Immature natural killer cell (primary cell): ENCODE data around the gene PCDHA6. TPM values are rescaled to one million over a fixed set of nuclear protein-coding genes. Genes with fewer than 3 reads are reported as not detected.
"Not testable (repeated sequence)": the region's sequence is repeated elsewhere in the genome, so short reads cannot be mapped to it uniquely, and the experiment has no call there.

Source experiments
- DNase-seq, 3 donors: peaks; one replicate each; pipeline ENCODE4 v3.0.0; 2022; ENCODE audit warnings: mixed read lengths in 1 of 3
- H3K27ac Mint-ChIP-seq, 6 donors: one replicate each; pipeline ENCODE4 v1.8.0; 2020; ENCODE audit warnings: mixed read lengths in 6 of 6, mild to moderate bottlenecking in 5 of 6, inconsistent platforms in 4 of 6, moderate library complexity in 3 of 6
- H3K27me3 Mint-ChIP-seq, 3 donors: one replicate each; pipeline ENCODE4 v1.8.0; 2020 to 2021; ENCODE audit warnings: low read depth in 3 of 3, mild to moderate bottlenecking in 3 of 3, mixed read lengths in 3 of 3, moderate library complexity in 3 of 3, inconsistent platforms in 1 of 3
- H3K36me3 Mint-ChIP-seq, 3 donors: one replicate each; pipeline ENCODE4 v1.8.0; 2020; ENCODE audit warnings: mixed read lengths in 3 of 3, inconsistent platforms in 2 of 3, mild to moderate bottlenecking in 2 of 3
- H3K4me1 Mint-ChIP-seq, 2 donors: one replicate each; pipeline ENCODE4 v1.8.0; 2020; ENCODE audit warnings: inconsistent platforms in 2 of 2, mild to moderate bottlenecking in 2 of 2, mixed read lengths in 2 of 2, moderate library complexity in 1 of 2
- H3K4me3 Mint-ChIP-seq, 5 donors: one replicate each; pipeline ENCODE4 v1.8.0; 2020; ENCODE audit warnings: mild to moderate bottlenecking in 5 of 5, mixed read lengths in 5 of 5, inconsistent platforms in 3 of 5, moderate library complexity in 3 of 5
- H3K9me3 Mint-ChIP-seq, 6 donors: one replicate each; pipeline ENCODE4 v1.8.0; 2020; ENCODE audit warnings: mild to moderate bottlenecking in 6 of 6, mixed read lengths in 6 of 6, inconsistent platforms in 4 of 6, moderate library complexity in 3 of 6
- polyA plus RNA-seq, 3 donors: library from polyadenylated mRNA; unstranded; fragments of 300-500 nt; fragmentation: Illumina TruSeq; gene quantifications; one replicate each; pipeline ENCODE4 v1.2.3, GENCODE V29; 2021

PCDHA6 gene
- polyA plus RNA-seq, 3 donors from 2014 or later: not detected

DNA sequence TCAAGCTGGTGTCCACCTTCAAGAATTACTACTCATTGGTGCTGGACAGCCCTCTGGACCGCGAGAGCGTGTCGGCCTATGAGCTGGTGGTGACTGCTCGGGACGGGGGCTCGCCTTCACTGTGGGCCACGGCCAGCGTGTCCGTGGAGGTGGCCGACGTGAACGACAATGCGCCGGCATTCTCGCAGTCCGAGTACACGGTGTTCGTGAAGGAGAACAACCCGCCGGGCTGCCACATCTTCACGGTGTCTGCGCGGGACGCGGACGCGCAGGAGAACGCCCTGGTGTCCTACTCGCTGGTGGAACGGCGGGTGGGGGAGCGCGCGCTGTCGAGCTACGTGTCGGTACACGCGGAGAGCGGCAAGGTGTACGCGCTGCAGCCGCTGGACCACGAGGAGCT, 25.4 kb upstream of the PCDHA6 start:
- H3K4me3 Mint-ChIP-seq, H3K27ac Mint-ChIP-seq, H3K36me3 Mint-ChIP-seq, DNase-seq, H3K4me1 Mint-ChIP-seq: not testable (repeated sequence)
- Mint-ChIP-seq H3K27me3 (peaks cover 6 to 31% (median 20%) of the 10 kb centered on the region in 3 donors), H3K9me3 (peaks cover 9 to 50% (median 30%) of the 10 kb centered on the region in 6 donors)

DNA sequence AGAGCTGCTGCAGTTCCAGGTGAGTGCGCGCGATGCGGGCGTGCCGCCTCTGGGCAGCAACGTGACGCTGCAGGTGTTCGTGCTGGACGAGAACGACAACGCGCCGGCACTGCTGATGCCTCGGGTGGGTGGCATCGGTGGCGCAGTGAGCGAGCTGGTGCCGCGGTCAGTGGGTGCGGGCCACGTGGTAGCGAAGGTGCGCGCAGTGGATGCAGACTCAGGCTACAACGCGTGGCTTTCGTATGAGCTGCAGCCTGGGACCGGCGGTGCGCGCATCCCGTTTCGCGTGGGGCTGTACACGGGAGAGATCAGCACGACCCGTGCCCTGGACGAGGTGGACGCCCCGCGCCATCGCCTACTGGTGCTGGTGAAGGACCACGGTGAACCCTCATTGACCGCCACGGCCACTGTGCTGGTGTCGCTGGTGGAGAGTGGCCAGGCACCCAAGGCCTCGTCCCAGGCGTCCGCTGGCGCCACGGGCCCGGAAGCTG, 24.9 kb upstream of the PCDHA6 start:
- Mint-ChIP-seq H3K4me3 (no peak overlapping the region), H3K9me3 (peaks cover 10 to 52% (median 32%) of the 10 kb centered on the region in 6 donors), H3K36me3 (peaks cover 4 to 5% (median 5%) of the 10 kb centered on the region in 3 donors), H3K27me3 (peaks cover 6 to 31% (median 20%) of the 10 kb centered on the region in 3 donors), H3K4me1 (no peaks in the 10 kb centered on the region), H3K27ac (no peak overlapping the region)
- DNase-seq: no peak

GRCh38 chr5:140806834-140807775, 20.7 kb upstream of the PCDHA6 start, which contains the start of gene PCDHA4:
Gene PCDHA4 (plus strand): TSS chr5:140807068.
- Mint-ChIP-seq H3K36me3 (peaks cover 4 to 5% (median 5%) of the 10 kb centered on the region in 3 donors), H3K4me3 (peak within 1 kb of the TSS in 1 of 5 donors; percentile 27), H3K27me3 (peaks cover 6 to 18% (median 18%) of the 10 kb centered on the region in 3 donors), H3K27ac (no peak within 1 kb of the TSS), H3K4me1 (no peaks in the 10 kb centered on the region), H3K9me3 (peaks cover 12 to 40% (median 24%) of the 10 kb centered on the region in 6 donors)
- no peak for DNase-seq

GRCh38 chr5:140808241-140808888, 19.4 kb upstream of the PCDHA6 start:
- peaks cover 4 to 20% (median 18%) of the 10 kb centered on the region in 3 donors for H3K27me3 Mint-ChIP-seq
- not testable (repeated sequence) for H3K4me3 Mint-ChIP-seq, H3K36me3 Mint-ChIP-seq, H3K27ac Mint-ChIP-seq, DNase-seq, H3K4me1 Mint-ChIP-seq
- peaks cover 16 to 49% (median 25%) of the 10 kb centered on the region in 6 donors for H3K9me3 Mint-ChIP-seq

GRCh38 chr5:140808889-140809291, 18.9 kb upstream of the PCDHA6 start:
- Mint-ChIP-seq H3K36me3 (peaks cover 0 to 5% (median 4%) of the 10 kb centered on the region in 3 donors), H3K9me3 (peaks cover 12 to 45% (median 21%) of the 10 kb centered on the region in 6 donors), H3K27ac (no peak overlapping the region), H3K4me3 (no peak overlapping the region), H3K27me3 (peaks cover 2 to 21% (median 13%) of the 10 kb centered on the region in 3 donors), H3K4me1 (no peaks in the 10 kb centered on the region)
- DNase-seq: no peak

GRCh38 chr5:140821375-140822280, 6.1 kb upstream of the PCDHA6 start, which contains the start of gene PCDHA5:
Gene PCDHA5 (plus strand): TSS chr5:140821613.
- no peak for DNase-seq
- peaks cover 4 to 28% (median 9%) of the 10 kb centered on the region in 6 donors for H3K9me3 Mint-ChIP-seq
- H3K4me1 Mint-ChIP-seq: no peaks in the 10 kb centered on the region
- no peak within 1 kb of the TSS for H3K27ac Mint-ChIP-seq
- peaks cover 2 to 10% (median 8%) of the 10 kb centered on the region in 3 donors for H3K27me3 Mint-ChIP-seq
- no peak within 1 kb of the TSS for H3K4me3 Mint-ChIP-seq
- H3K36me3 Mint-ChIP-seq: no peaks in the 10 kb centered on the region

GRCh38 chr5:140822281-140822629, 5.5 kb upstream of the PCDHA6 start:
- no peak overlapping the region for H3K27ac Mint-ChIP-seq
- no peaks in the 10 kb centered on the region for H3K36me3 Mint-ChIP-seq
- H3K4me3 Mint-ChIP-seq: no peak overlapping the region
- peaks cover 4 to 32% (median 12%) of the 10 kb centered on the region in 6 donors for H3K9me3 Mint-ChIP-seq
- H3K27me3 Mint-ChIP-seq: peaks cover 2 to 13% (median 13%) of the 10 kb centered on the region in 3 donors
- no peaks in the 10 kb centered on the region for H3K4me1 Mint-ChIP-seq
- no peak for DNase-seq

GRCh38 chr5:140822969-140823368, 4.8 kb upstream of the PCDHA6 start:
- not testable (repeated sequence) for DNase-seq, H3K27ac Mint-ChIP-seq, H3K36me3 Mint-ChIP-seq, H3K4me1 Mint-ChIP-seq, H3K4me3 Mint-ChIP-seq
- Mint-ChIP-seq H3K9me3 (peaks cover 3 to 39% (median 18%) of the 10 kb centered on the region in 6 donors), H3K27me3 (peaks cover 7 to 15% (median 14%) of the 10 kb centered on the region in 3 donors)

- Mint-ChIP-seq H3K4me3 (no peak overlapping the region), H3K4me1 (no peaks in the 10 kb centered on the region), H3K9me3 (peaks cover 2 to 44% (median 20%) of the 10 kb centered on the region in 6 donors), H3K36me3 (peaks cover 0 to 6% (median 0%) of the 10 kb centered on the region in 3 donors), H3K27me3 (peaks cover 9 to 14% (median 13%) of the 10 kb centered on the region in 3 donors), H3K27ac (no peak overlapping the region)
- DNase-seq: no peak
Observed at GRCh38 chr5:140823475-140823874, 4.3 kb upstream of the PCDHA6 start.

DNA sequence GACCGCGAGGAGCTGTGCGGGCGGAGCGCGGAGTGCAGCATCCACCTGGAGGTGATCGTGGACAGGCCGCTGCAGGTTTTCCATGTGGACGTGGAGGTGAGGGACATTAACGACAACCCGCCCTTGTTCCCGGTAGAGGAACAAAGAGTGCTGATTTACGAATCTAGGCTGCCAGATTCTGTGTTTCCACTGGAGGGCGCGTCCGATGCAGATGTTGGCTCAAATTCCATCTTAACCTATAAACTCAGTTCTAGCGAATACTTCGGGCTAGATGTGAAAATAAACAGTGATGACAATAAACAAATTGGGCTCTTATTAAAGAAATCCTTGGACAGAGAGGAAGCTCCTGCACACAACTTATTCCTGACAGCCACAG, 590 bp downstream of the PCDHA6 start:
- Mint-ChIP-seq H3K9me3 (peaks cover 7 to 64% (median 37%) of the 10 kb centered on the region in 6 donors), H3K36me3 (peaks cover 0 to 14% (median 0%) of the 10 kb centered on the region in 3 donors)

DNA sequence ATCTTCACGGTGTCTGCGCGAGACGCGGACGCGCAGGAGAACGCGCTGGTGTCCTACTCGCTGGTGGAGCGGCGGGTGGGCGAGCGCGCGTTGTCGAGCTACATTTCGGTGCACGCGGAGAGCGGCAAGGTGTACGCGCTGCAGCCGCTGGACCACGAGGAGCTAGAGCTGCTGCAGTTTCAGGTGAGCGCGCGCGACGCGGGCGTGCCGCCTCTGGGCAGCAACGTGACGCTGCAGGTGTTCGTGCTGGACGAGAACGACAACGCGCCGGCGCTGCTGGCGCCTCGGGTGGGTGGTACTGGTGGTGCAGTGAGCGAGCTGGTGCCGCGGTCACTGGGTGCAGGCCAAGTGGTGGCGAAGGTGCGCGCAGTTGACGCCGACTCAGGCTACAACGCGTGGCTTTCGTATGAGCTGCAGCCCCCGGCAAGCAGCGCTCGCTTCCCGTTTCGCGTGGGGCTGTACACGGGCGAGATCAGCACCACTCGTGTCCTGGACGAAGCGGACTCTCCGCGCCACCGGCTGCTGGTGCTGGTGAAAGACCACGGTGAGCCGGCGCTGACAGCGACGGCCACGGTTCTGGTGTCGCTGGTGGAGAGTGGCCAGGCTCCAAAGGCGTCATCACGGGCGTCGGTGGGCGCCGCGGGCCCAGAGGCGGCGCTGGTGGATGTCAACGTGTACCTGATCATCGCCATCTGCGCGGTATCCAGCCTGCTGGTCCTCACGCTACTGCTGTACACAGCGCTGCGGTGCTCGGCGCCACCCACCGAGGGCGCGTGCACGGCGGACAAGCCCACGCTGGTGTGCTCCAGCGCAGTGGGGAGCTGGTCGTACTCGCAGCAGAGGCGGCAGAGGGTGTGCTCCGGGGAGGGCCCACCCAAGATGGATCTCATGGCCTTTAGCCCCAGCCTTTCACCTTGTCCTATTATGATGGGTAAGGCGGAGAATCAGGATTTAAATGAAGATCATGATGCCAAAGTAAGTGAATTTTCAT, 2.0 kb downstream of the PCDHA6 start:
- peaks cover 15 to 29% (median 25%) of the 10 kb centered on the region in 3 donors for H3K27me3 Mint-ChIP-seq
- H3K9me3 Mint-ChIP-seq: peaks cover 7 to 66% (median 38%) of the 10 kb centered on the region in 6 donors

More for the DNA sequence above, 590 bp downstream of the PCDHA6 start:
- no peak overlapping the region for H3K27ac Mint-ChIP-seq
- no peaks in the 10 kb centered on the region for H3K4me1 Mint-ChIP-seq
- H3K4me3 Mint-ChIP-seq: no peak overlapping the region
- DNase-seq: no peak
- H3K27me3 Mint-ChIP-seq: peaks cover 12 to 25% (median 21%) of the 10 kb centered on the region in 3 donors

GRCh38 chr5:140833993-140834392, 6.2 kb downstream of the PCDHA6 start, which contains the start of gene PCDHA7:
Gene PCDHA7 (plus strand): TSS chr5:140834269. CDS start chr5:140834384, 115 bp downstream.
- Mint-ChIP-seq H3K27ac (no peak within 1 kb of the TSS), H3K9me3 (peaks cover 6 to 41% (median 23%) of the 10 kb centered on the region in 6 donors), H3K36me3 (peaks cover 0 to 5% (median 0%) of the 10 kb centered on the region in 3 donors), H3K4me3 (peak within 1 kb of the TSS in 1 of 5 donors; percentile 15), H3K27me3 (peaks cover 2 to 20% (median 15%) of the 10 kb centered on the region in 3 donors), H3K4me1 (no peaks in the 10 kb centered on the region)
- no peak for DNase-seq

More for the DNA sequence above, 2.0 kb downstream of the PCDHA6 start:
- H3K4me3 Mint-ChIP-seq, H3K27ac Mint-ChIP-seq, H3K4me1 Mint-ChIP-seq, DNase-seq: not testable (repeated sequence)
- peaks cover 0 to 14% (median 0%) of the 10 kb centered on the region in 3 donors for H3K36me3 Mint-ChIP-seq
